Spleen (tissue), 11 donors: ENCODE measurements around the gene PARD3. TPM values are rescaled to one million over a fixed set of nuclear protein-coding genes. Genes with fewer than 3 reads are reported as not detected.

Experiments
- DNase-seq: peaks from one replicate; pipeline ENCODE4 v3.0.0-alpha.2; 2020
- H3K27ac ChIP-seq, 8 donors: fragments of 200-600 bp; sonication (generic) in 7 of 8; 1 replicate in 4 of 8; 2 replicates in 4 of 8; pipeline versions ENCODE4 v1.5.0 to v1.8.0; 2016 to 2021; ENCODE audit warnings: inconsistent platforms in 4 of 8, mild to moderate bottlenecking in 4 of 8, moderate library complexity in 1 of 8
- H3K27me3 ChIP-seq, 7 donors: fragments of 200-600 bp; sonication (generic) in 6 of 7; replicated peaks in 1 of 7; 1 replicate in 4 of 7; 2 replicates in 3 of 7; pipeline versions ENCODE4 v1.5.0 to v1.8.0; 2016 to 2021; ENCODE audit warnings: inconsistent platforms in 3 of 7, mild to moderate bottlenecking in 1 of 7
- H3K36me3 ChIP-seq, 6 donors: fragments of 200-600 bp; sonication (generic) in 5 of 6; 1 replicate in 4 of 6; 2 replicates in 2 of 6; pipeline versions ENCODE4 v1.5.0 to v1.8.0; 2016 to 2021; ENCODE audit warnings: inconsistent platforms in 2 of 6
- H3K4me1 ChIP-seq, 6 donors: fragments of 200-600 bp; sonication (generic) in 5 of 6; 1 replicate in 3 of 6; 2 replicates in 3 of 6; pipeline versions ENCODE4 v1.5.0 to v1.8.0; 2016 to 2021; ENCODE audit warnings: inconsistent platforms in 3 of 6
- H3K4me3 ChIP-seq, 8 donors: fragments of 200-600 bp; sonication (generic) in 7 of 8; 1 replicate in 4 of 8; 2 replicates in 4 of 8; pipeline versions ENCODE4 v1.5.0 to v1.8.0; 2016 to 2021; ENCODE audit warnings: inconsistent platforms in 4 of 8, mild to moderate bottlenecking in 4 of 8, moderate library complexity in 2 of 8
- H3K9me3 ChIP-seq, 8 donors: fragments of 200-600 bp; sonication (generic) in 7 of 8; 1 replicate in 4 of 8; 2 replicates in 4 of 8; pipeline versions ENCODE4 v1.5.0 to v1.8.0; 2016 to 2021; ENCODE audit warnings: inconsistent platforms in 4 of 8
- POLR2A ChIP-seq, 3 donors: fragments of 450-650 bp; IDR thresholded peaks; one replicate each; pipeline ENCODE4 v1.5.1; 2017; ENCODE audit warnings: antibody characterized with exemption in 3 of 3, mild to moderate bottlenecking in 1 of 3
- POLR2AphosphoS5 ChIP-seq, 3 donors: sonication (generic); formaldehyde crosslinking; IDR thresholded peaks; one replicate each; pipeline ENCODE4 v1.5.1; 2017; ENCODE audit warnings: antibody characterized with exemption in 3 of 3
- WGBS, 5 donors: extraction: QIAGEN DNeasy Blood & Tissue Kit in 3 of 5; methylation state at CpG; one replicate each; pipeline versions ENCODE4 v1.1.5 to v1.1.7; 2013 to 2018; 5-methylcytosine and 5-hydroxymethylcytosine counted together
- intact Hi-C: fragments of 100-400 bp; cut with DNase I; formaldehyde crosslinking; loops from one replicate; pipeline ENCODE4 v1.15.0; 2023; ENCODE audit warnings: low total_unique reads
- polyA plus RNA-seq, 3 donors: library from polyadenylated mRNA; stranded (reverse); fragments of 200-250 nt; gene quantifications; one replicate each; pipeline ENCODE4 v1.2.1, GENCODE V29; 2013
- total RNA-seq, 7 donors: library from RNA; depleted of rRNA in 3 of 7; stranded (reverse); fragments of >200 nt in 3 of 7; fragmentation: NEBNext Ultra II Directional in 4 of 7; extraction: Animal tissue kit (Norgen Biotek cat#: 25700) in 4 of 7; gene quantifications; one replicate each; pipeline versions ENCODE4 v1.1.0 to v1.2.1, GENCODE V29; 2016 to 2021
- TF ChIP-seq, protein P1 (sequence below), 11 experiments: fragments of 200-600 bp in 7 of 11; fragments of 450-650 bp in 4 of 11; sonication (generic) in 4 of 11; IDR thresholded peaks in 8 of 11; conservative IDR thresholded peaks in 3 of 11; 1 replicate in 7 of 11; 2 replicates in 4 of 11; pipeline versions ENCODE4 v1.4.0 to v1.8.0; 2016 to 2021; ENCODE audit warnings: antibody characterized with exemption in 11 of 11, inconsistent platforms in 4 of 11, mild to moderate bottlenecking in 1 of 11
- donor health status: healthy with polysubstance abuse.
- donor health status: DM: no; HTN: no; CAD: no; lungs with moderate emphysema.
- donor health status: DM: no; HTN: no; CAD: no.
- donor health status: Bipolar disorder and iron deficiency.
- donor health status: healthy.
- donor health status: DM: no; HTN: no; CAD: no.
- donor health status: DM: yes; HTN: yes; CAD: no.

The PARD3 gene
- total and polyA plus RNA-seq, 10 donors = 2.8 to 18.9 (median 10.8) TPM

- H3K27ac ChIP-seq = no peak overlapping the region
- no peaks in the 10 kb centered on the region for H3K36me3 ChIP-seq
- no peaks in the 10 kb centered on the region for H3K9me3 ChIP-seq
- no peak overlapping the region for H3K4me3 ChIP-seq
- intact Hi-C loops = no loop called here
- TF ChIP-seq POLR2A (IDR thresholded peaks at IDR 0.05) = no peak
- TF ChIP-seq, protein P1, sequence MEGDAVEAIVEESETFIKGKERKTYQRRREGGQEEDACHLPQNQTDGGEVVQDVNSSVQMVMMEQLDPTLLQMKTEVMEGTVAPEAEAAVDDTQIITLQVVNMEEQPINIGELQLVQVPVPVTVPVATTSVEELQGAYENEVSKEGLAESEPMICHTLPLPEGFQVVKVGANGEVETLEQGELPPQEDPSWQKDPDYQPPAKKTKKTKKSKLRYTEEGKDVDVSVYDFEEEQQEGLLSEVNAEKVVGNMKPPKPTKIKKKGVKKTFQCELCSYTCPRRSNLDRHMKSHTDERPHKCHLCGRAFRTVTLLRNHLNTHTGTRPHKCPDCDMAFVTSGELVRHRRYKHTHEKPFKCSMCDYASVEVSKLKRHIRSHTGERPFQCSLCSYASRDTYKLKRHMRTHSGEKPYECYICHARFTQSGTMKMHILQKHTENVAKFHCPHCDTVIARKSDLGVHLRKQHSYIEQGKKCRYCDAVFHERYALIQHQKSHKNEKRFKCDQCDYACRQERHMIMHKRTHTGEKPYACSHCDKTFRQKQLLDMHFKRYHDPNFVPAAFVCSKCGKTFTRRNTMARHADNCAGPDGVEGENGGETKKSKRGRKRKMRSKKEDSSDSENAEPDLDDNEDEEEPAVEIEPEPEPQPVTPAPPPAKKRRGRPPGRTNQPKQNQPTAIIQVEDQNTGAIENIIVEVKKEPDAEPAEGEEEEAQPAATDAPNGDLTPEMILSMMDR (IDR thresholded peaks at IDR 0.05 in 8 of 11, conservative IDR thresholded peaks at IDR 0.05 in 3 of 11) = no peak
- no peak for TF ChIP-seq POLR2AphosphoS5 (IDR thresholded peaks at IDR 0.05)
- H3K27me3 ChIP-seq = no peaks in the 10 kb centered on the region
- no peak for DNase-seq
- no peaks in the 10 kb centered on the region for H3K4me1 ChIP-seq
- WGBS, 5 donors = 90 to 98% (median 95%) methylated on average over 2 of the region's 2 CpGs
Measured at GRCh38 chr10:34303022-34303421, 512.1 kb downstream of the PARD3 start.

DNA sequence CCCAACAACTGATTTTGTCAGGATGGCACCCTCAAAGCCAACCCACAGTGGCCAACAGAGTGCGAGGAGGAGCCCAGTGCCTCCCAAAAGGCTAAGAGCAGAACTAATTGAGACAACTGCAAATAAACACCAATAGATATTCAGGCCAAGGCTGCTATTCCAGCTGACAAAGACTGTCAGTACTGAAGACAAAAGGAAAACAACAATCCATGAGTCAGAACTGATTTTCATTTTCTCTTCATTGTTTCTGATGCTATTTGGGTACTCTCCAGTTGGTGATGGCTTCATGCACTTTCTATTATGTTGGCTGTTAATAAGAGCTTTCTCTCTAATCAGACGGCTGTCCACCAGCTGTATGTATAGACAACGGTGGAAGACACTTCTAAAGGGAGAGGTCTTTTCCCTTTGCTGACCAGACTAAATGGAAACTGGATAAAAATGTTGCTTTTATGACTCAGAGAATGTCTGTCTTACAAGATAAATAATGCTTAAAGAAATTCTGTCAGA is 515.9 kb downstream of the PARD3 start:
- Histone ChIP-seq H3K4me3 (no peak overlapping the region), H3K27ac (no peak overlapping the region), H3K27me3 (no peaks in the 10 kb centered on the region), H3K4me1 (no peaks in the 10 kb centered on the region), H3K9me3 (no peaks in the 10 kb centered on the region), H3K36me3 (no peaks in the 10 kb centered on the region)
- WGBS, 5 donors = 69 to 87% (median 81%) methylated on average over 3 of the region's 3 CpGs
- intact Hi-C loops = no loop called here
- TF ChIP-seq POLR2AphosphoS5 (IDR thresholded peaks at IDR 0.05) = no peak
- TF ChIP-seq, protein P1 (IDR thresholded peaks at IDR 0.05 in 8 of 11, conservative IDR thresholded peaks at IDR 0.05 in 3 of 11) = no peak
- TF ChIP-seq POLR2A (IDR thresholded peaks at IDR 0.05) = no peak
- DNase-seq = no peak

GRCh38 chr10:34298346-34298818 is 516.7 kb downstream of the PARD3 start:
- no peak for DNase-seq

GRCh38 chr10:34297541-34298345 is 517.4 kb downstream of the PARD3 start:
- Histone ChIP-seq H3K9me3 (no peaks in the 10 kb centered on the region), H3K4me3 (no peak overlapping the region), H3K4me1 (no peaks in the 10 kb centered on the region), H3K27ac (no peak overlapping the region), H3K27me3 (no peaks in the 10 kb centered on the region), H3K36me3 (no peaks in the 10 kb centered on the region)
- intact Hi-C loops = no loop called here
- DNase-seq = no peak
- TF ChIP-seq, protein P1 (IDR thresholded peaks at IDR 0.05 in 8 of 11, conservative IDR thresholded peaks at IDR 0.05 in 3 of 11) = no peak
- TF ChIP-seq POLR2AphosphoS5 (IDR thresholded peaks at IDR 0.05) (no peak), POLR2A (IDR thresholded peaks at IDR 0.05) (no peak)
- 69 to 75% (median 71%) methylated on average over 6 of the region's 6 CpGs for WGBS, 5 donors

More at GRCh38 chr10:34298346-34298818, 516.7 kb downstream of the PARD3 start:
- no peak overlapping the region for H3K27ac ChIP-seq
- TF ChIP-seq POLR2A (IDR thresholded peaks at IDR 0.05) = no peak
- TF ChIP-seq POLR2AphosphoS5 (IDR thresholded peaks at IDR 0.05) = no peak
- TF ChIP-seq, protein P1 (IDR thresholded peaks at IDR 0.05 in 8 of 11, conservative IDR thresholded peaks at IDR 0.05 in 3 of 11) = no peak
- no peaks in the 10 kb centered on the region for H3K27me3 ChIP-seq
- 84 to 91% (median 87%) methylated on average over 16 of the region's 16 CpGs for WGBS, 5 donors
- H3K4me3 ChIP-seq = no peak overlapping the region
- intact Hi-C loops = no loop called here
- H3K36me3 ChIP-seq = no peaks in the 10 kb centered on the region
- no peaks in the 10 kb centered on the region for H3K9me3 ChIP-seq
- H3K4me1 ChIP-seq = no peaks in the 10 kb centered on the region
